ENCODE results near the gene PDE1C.
A peak's percentile ranks its signal among the peaks of the same experiment; 100 is the strongest.

DNA sequence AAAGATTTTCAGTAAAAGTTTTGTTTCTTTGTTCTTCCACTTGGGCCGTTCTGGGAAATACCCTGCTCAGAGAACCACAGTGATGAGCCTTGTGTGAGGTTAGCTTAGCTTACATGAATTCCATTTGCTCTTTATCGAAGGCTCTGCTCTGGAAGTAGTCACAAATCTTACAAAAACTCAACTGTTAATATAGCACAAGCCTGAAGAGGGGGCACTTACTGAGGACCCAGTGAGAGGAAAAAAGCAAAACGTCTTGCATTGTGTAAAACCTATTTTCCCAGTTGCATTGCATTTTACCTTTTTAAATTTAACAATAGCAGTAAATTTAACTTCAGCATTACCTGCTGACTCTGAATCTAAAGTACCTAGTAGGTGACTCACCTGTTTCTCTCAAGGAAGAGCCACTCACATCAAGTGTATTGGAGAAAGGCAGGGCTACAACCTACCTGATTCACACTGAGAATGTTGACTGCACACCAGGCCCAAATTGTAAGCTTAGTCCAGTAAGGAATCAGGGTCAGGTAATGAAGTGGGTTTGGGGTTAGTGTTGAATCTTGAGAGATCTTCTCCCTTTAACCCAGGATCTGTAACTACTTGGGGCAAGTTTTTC, 340.9 kb downstream of the PDE1C start:
- TF ChIP-seq, protein P1, sequence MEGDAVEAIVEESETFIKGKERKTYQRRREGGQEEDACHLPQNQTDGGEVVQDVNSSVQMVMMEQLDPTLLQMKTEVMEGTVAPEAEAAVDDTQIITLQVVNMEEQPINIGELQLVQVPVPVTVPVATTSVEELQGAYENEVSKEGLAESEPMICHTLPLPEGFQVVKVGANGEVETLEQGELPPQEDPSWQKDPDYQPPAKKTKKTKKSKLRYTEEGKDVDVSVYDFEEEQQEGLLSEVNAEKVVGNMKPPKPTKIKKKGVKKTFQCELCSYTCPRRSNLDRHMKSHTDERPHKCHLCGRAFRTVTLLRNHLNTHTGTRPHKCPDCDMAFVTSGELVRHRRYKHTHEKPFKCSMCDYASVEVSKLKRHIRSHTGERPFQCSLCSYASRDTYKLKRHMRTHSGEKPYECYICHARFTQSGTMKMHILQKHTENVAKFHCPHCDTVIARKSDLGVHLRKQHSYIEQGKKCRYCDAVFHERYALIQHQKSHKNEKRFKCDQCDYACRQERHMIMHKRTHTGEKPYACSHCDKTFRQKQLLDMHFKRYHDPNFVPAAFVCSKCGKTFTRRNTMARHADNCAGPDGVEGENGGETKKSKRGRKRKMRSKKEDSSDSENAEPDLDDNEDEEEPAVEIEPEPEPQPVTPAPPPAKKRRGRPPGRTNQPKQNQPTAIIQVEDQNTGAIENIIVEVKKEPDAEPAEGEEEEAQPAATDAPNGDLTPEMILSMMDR (IDR thresholded peaks at IDR 0.05): peak; percentile 29
- no peak for TF ChIP-seq EZH2phosphoT487 (IDR thresholded peaks at IDR 0.05; ENCODE audit: borderline replicate concordance, low read depth)
- TF ChIP-seq RXRA (IDR thresholded peaks at IDR 0.05; ENCODE audit: borderline replicate concordance, low read depth): no peak
- TF ChIP-seq TCF12 (IDR thresholded peaks at IDR 0.05): no peak
- TF ChIP-seq RFX5 (IDR thresholded peaks at IDR 0.05; ENCODE audit: low read length): no peak
- TF ChIP-seq TAF1 (IDR thresholded peaks at IDR 0.05; ENCODE audit: borderline replicate concordance, low read depth, low read length): no peak
- TF ChIP-seq SIN3A (IDR thresholded peaks at IDR 0.05; ENCODE audit: borderline replicate concordance, low read depth, low read length): no peak

Measured in SK-N-SH (cell line).